ENCODE measurements around the gene ADAM12.

DNA sequence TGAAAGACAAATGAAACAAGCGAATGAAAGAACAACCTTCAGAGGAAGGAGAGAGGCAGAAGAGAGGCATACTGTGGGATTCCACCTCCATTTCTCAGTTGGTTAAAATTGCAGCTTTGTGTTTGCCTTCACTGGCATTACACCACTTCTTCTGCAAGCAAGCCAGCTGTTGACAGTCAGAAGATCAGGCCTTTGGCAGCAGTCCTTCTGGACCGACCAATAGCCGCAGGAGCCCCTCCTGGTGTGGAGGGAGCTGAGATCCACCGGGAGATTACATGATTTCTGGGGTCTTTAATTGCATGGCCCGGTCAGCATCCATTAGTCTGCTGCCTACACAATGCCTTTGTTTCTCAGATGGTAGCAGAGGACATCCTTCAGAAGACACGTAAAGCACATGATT, 206.7 kb downstream of the ADAM12 start:
- TF ChIP-seq POLR2AphosphoS5 (IDR thresholded peaks at IDR 0.05) (no peak), EP300 (IDR thresholded peaks at IDR 0.05) (no peak)

Measured in suprapubic skin (tissue), 4 donors.